PFSK-1 (cell line): ENCODE data around the gene GSG1L.

Source experiments
- FOXP2 ChIP-seq: optimal IDR thresholded peaks from 2 replicates; pipeline ENCODE3; 2011; ENCODE audit warnings: borderline replicate concordance, control low read depth, inconsistent platforms; ENCODE audit not compliant: insufficient read depth; ENCODE audit errors: extremely low read length, extremely low read depth
- POLR2AphosphoS5 ChIP-seq: IDR thresholded peaks from 2 replicates; pipeline ENCODE4 v1.6.1; 2012; ENCODE audit warnings: low read depth, mild to moderate bottlenecking, control low read depth, low read length, moderate library complexity
- SIN3A ChIP-seq: IDR thresholded peaks from 2 replicates; pipeline ENCODE4 v1.6.1; 2012; ENCODE audit warnings: mild to moderate bottlenecking, low read length, moderate library complexity, borderline replicate concordance; ENCODE audit not compliant: insufficient read depth
- TAF1 ChIP-seq: IDR thresholded peaks from 2 replicates; pipeline ENCODE4 v1.6.1; 2012; ENCODE audit warnings: low read length, control low read depth, borderline replicate concordance; ENCODE audit not compliant: insufficient read depth
- TF ChIP-seq, protein P1 (sequence below), 2 experiments: IDR thresholded peaks; 2 replicates each; pipeline versions ENCODE4 v1.6.1 to v1.8.0; 2011 to 2012; ENCODE audit warnings: low read depth in 2 of 2, low read length in 2 of 2, control low read depth in 1 of 2, inconsistent platforms in 1 of 2, mild to moderate bottlenecking in 1 of 2, moderate library complexity in 1 of 2; ENCODE audit not compliant: insufficient read depth in 1 of 2

The GSG1L gene

GRCh38 chr16:28003923-28004322 lies 59.6 kb downstream of the GSG1L start:
- TF ChIP-seq FOXP2 (no peak), TAF1 (no peak), POLR2AphosphoS5 (no peak), SIN3A (no peak)
- TF ChIP-seq, protein P1, sequence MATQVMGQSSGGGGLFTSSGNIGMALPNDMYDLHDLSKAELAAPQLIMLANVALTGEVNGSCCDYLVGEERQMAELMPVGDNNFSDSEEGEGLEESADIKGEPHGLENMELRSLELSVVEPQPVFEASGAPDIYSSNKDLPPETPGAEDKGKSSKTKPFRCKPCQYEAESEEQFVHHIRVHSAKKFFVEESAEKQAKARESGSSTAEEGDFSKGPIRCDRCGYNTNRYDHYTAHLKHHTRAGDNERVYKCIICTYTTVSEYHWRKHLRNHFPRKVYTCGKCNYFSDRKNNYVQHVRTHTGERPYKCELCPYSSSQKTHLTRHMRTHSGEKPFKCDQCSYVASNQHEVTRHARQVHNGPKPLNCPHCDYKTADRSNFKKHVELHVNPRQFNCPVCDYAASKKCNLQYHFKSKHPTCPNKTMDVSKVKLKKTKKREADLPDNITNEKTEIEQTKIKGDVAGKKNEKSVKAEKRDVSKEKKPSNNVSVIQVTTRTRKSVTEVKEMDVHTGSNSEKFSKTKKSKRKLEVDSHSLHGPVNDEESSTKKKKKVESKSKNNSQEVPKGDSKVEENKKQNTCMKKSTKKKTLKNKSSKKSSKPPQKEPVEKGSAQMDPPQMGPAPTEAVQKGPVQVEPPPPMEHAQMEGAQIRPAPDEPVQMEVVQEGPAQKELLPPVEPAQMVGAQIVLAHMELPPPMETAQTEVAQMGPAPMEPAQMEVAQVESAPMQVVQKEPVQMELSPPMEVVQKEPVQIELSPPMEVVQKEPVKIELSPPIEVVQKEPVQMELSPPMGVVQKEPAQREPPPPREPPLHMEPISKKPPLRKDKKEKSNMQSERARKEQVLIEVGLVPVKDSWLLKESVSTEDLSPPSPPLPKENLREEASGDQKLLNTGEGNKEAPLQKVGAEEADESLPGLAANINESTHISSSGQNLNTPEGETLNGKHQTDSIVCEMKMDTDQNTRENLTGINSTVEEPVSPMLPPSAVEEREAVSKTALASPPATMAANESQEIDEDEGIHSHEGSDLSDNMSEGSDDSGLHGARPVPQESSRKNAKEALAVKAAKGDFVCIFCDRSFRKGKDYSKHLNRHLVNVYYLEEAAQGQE (IDR thresholded peaks at IDR 0.05; ENCODE audit: insufficient read depth in 1 of 2, low read depth in 2 of 2, low read length in 2 of 2), result no peak

DNA sequence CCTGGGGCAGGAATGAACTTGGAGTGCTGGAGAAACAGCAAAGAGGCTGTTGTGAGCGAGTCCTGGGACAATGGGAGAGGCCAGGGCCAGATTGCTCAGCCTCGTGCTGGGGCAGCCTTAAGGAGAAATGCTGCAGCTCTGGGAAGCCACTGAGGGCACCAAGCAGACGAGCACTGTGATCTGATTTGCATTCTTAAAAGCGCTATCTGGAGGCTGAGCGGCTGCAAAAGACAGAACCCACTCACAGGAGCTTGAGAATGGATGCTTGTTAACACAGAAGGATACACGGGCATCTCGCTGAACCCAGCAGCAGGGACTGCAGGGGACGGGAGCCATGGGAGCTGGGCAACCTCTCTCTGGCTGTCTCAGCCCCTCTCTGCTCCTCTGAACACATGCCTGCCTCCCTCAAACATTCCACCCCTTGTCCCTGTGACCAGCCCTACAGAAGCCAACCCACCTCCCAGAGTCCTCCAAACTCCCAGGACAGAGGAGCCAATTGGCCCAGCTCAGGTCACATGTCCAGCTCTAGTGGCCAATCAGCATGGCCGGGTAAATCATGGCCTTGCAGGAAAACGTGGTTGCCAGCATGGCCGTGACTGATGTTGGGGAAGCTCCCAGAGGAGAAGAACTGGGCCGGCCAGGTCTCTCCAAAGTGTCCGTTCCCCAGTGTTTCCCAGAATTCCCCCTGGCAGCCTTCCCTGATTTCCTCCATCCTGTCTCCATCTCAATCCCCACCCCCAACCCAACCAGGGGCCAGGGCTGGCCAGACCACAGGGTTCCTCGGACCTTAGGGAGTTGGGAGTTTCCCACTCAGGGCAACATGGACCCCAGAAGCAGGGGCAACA lies 60.3 kb downstream of the GSG1L start:
- no peak for TF ChIP-seq POLR2AphosphoS5
- no peak for TF ChIP-seq FOXP2
- TF ChIP-seq, protein P1 (IDR thresholded peaks at IDR 0.05; ENCODE audit: insufficient read depth in 1 of 2, low read depth in 2 of 2, low read length in 2 of 2), result no peak
- TF ChIP-seq SIN3A, result no peak
- TF ChIP-seq TAF1, result no peak

GRCh38 chr16:28001642-28002041 lies 61.9 kb downstream of the GSG1L start:
- TF ChIP-seq SIN3A (no peak), FOXP2 (no peak), TAF1 (no peak), POLR2AphosphoS5 (no peak)
- TF ChIP-seq, protein P1 (IDR thresholded peaks at IDR 0.05; ENCODE audit: insufficient read depth in 1 of 2, low read depth in 2 of 2, low read length in 2 of 2), result no peak

- TF ChIP-seq SIN3A (no peak), TAF1 (no peak), FOXP2 (no peak), POLR2AphosphoS5 (no peak)
- TF ChIP-seq, protein P1 (IDR thresholded peaks at IDR 0.05; ENCODE audit: insufficient read depth in 1 of 2, low read depth in 2 of 2, low read length in 2 of 2), result no peak
These were observed 62.3 kb downstream of the GSG1L start for GRCh38 chr16:28001184-28001583.
